Raji (cell line): ENCODE measurements around the gene GPR37L1.

Experiments used
- POLR2A ChIP-seq: IDR thresholded peaks from 2 replicates; pipeline ENCODE4 v1.6.1; 2011; ENCODE audit warnings: low read depth, low read length, control low read depth; ENCODE audit not compliant: insufficient read depth

Gene GPR37L1

GRCh38 chr1:202182040-202182877, 59.5 kb downstream of the GPR37L1 start:
- no peak for TF ChIP-seq POLR2A
